ENCODE results near the gene PRKG1.

DNA sequence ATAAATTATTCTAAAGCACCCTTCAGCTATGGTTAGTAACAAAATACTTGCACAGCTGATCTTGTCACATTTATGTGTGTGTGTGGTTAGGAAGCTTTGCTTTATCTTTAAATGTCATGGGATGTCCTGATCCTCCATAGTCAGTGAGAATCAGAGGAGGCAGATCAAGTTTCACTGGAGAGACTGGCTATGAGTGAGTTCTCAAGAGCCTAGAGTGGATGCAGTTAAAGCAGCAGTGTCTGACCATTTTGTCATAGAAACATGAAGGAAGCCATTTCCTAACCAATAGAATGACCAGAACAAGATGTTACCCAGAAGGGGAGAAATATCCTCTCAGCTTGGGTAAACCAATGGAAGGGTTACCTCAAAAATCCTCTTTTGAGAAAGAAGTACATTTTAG lies 1032.6 kb downstream of the PRKG1 start:
- TF ChIP-seq, protein P1, sequence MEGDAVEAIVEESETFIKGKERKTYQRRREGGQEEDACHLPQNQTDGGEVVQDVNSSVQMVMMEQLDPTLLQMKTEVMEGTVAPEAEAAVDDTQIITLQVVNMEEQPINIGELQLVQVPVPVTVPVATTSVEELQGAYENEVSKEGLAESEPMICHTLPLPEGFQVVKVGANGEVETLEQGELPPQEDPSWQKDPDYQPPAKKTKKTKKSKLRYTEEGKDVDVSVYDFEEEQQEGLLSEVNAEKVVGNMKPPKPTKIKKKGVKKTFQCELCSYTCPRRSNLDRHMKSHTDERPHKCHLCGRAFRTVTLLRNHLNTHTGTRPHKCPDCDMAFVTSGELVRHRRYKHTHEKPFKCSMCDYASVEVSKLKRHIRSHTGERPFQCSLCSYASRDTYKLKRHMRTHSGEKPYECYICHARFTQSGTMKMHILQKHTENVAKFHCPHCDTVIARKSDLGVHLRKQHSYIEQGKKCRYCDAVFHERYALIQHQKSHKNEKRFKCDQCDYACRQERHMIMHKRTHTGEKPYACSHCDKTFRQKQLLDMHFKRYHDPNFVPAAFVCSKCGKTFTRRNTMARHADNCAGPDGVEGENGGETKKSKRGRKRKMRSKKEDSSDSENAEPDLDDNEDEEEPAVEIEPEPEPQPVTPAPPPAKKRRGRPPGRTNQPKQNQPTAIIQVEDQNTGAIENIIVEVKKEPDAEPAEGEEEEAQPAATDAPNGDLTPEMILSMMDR (IDR thresholded peaks at IDR 0.05; ENCODE audit: borderline replicate concordance, extremely low read depth, low read length, poor library complexity, severe bottlenecking), result no peak
- no peak for TF ChIP-seq EZH2 (IDR thresholded peaks at IDR 0.05; ENCODE audit: borderline replicate concordance, low read depth, low read length, severe bottlenecking)
